Measurements from ENCODE around the gene SERINC5. TPM values are rescaled to one million over a fixed set of nuclear protein-coding genes. Genes with fewer than 3 reads are reported as not detected.

Gene SERINC5
- total RNA-seq, 4 donors from 2014 or later = 6.5 to 9.3 (median 8.8) TPM

- Histone ChIP-seq H3K4me3 (no peak overlapping the region), H3K27me3 (no peaks in the 10 kb centered on the region), H3K4me1 (peaks cover 0 to 14% (median 2%) of the 10 kb centered on the region in 3 donors), H3K9me3 (no peaks in the 10 kb centered on the region), H3K27ac (no peak overlapping the region), H3K36me3 (no peaks in the 10 kb centered on the region)
- ATAC-seq = no peak
- no peak for TF ChIP-seq POLR2A (IDR thresholded peaks at IDR 0.05)
- no peak for TF ChIP-seq CTCF (IDR thresholded peaks at IDR 0.05)
- no peak for TF ChIP-seq EP300 (IDR thresholded peaks at IDR 0.05)
- no peak for TF ChIP-seq POLR2AphosphoS5 (IDR thresholded peaks at IDR 0.05)
- WGBS, 2 donors (ENCODE audit: low coverage in 1 of 2) = 74 to 77% methylated on average over 5 to 7 of the region's 7 CpGs
These were observed 72.9 kb downstream of the SERINC5 start for GRCh38 chr5:80182809-80183580.

GRCh38 chr5:80181618-80182211, 74.1 kb downstream of the SERINC5 start:
- Histone ChIP-seq H3K4me3 (no peak overlapping the region), H3K4me1 (peaks cover 0 to 7% (median 0%) of the 10 kb centered on the region in 3 donors), H3K27ac (no peak overlapping the region), H3K36me3 (peaks cover 0 to 11% of the 10 kb centered on the region in 2 donors), H3K9me3 (no peaks in the 10 kb centered on the region), H3K27me3 (no peaks in the 10 kb centered on the region)
- WGBS, 2 donors (ENCODE audit: low coverage in 1 of 2) = 77 to 82% methylated on average over 3 to 5 of the region's 5 CpGs
- no peak for ATAC-seq
- no peak for TF ChIP-seq POLR2A (IDR thresholded peaks at IDR 0.05)
- no peak for TF ChIP-seq EP300 (IDR thresholded peaks at IDR 0.05)
- TF ChIP-seq CTCF (IDR thresholded peaks at IDR 0.05) = no peak
- TF ChIP-seq POLR2AphosphoS5 (IDR thresholded peaks at IDR 0.05) = no peak

GRCh38 chr5:80177236-80177635, 78.6 kb downstream of the SERINC5 start:
- Histone ChIP-seq H3K36me3 (peaks cover 0 to 37% of the 10 kb centered on the region in 2 donors), H3K4me3 (no peak overlapping the region), H3K4me1 (no peaks in the 10 kb centered on the region), H3K9me3 (no peaks in the 10 kb centered on the region), H3K27me3 (no peaks in the 10 kb centered on the region), H3K27ac (no peak overlapping the region)
- no peak for ATAC-seq
- TF ChIP-seq POLR2AphosphoS5 (IDR thresholded peaks at IDR 0.05) = no peak
- no peak for TF ChIP-seq EP300 (IDR thresholded peaks at IDR 0.05)
- TF ChIP-seq POLR2A (IDR thresholded peaks at IDR 0.05) = no peak
- TF ChIP-seq CTCF (IDR thresholded peaks at IDR 0.05) = no peak
- WGBS, 2 donors (ENCODE audit: low coverage in 1 of 2) = 84 to 92% methylated on average over 2 to 3 of the region's 3 CpGs

GRCh38 chr5:80175337-80175736, 80.5 kb downstream of the SERINC5 start:
- Histone ChIP-seq H3K36me3 (peaks cover 0 to 50% of the 10 kb centered on the region in 2 donors), H3K4me1 (no peaks in the 10 kb centered on the region), H3K27me3 (no peaks in the 10 kb centered on the region), H3K9me3 (no peaks in the 10 kb centered on the region), H3K27ac (no peak overlapping the region), H3K4me3 (no peak overlapping the region)
- TF ChIP-seq POLR2A (IDR thresholded peaks at IDR 0.05) (no peak), CTCF (IDR thresholded peaks at IDR 0.05) (no peak), POLR2AphosphoS5 (IDR thresholded peaks at IDR 0.05) (no peak), EP300 (IDR thresholded peaks at IDR 0.05) (no peak)
- ATAC-seq = no peak
- WGBS, 2 donors (ENCODE audit: low coverage in 1 of 2) = 96% methylated on average over 3 to 5 of the region's 5 CpGs

GRCh38 chr5:80174790-80175189, 81.1 kb downstream of the SERINC5 start:
- Histone ChIP-seq H3K4me3 (no peak overlapping the region), H3K27ac (no peak overlapping the region), H3K9me3 (no peaks in the 10 kb centered on the region), H3K27me3 (no peaks in the 10 kb centered on the region), H3K4me1 (no peaks in the 10 kb centered on the region), H3K36me3 (peaks cover 0 to 56% of the 10 kb centered on the region in 2 donors)
- ATAC-seq = no peak
- TF ChIP-seq POLR2AphosphoS5 (IDR thresholded peaks at IDR 0.05) (no peak), EP300 (IDR thresholded peaks at IDR 0.05) (no peak), CTCF (IDR thresholded peaks at IDR 0.05) (no peak), POLR2A (IDR thresholded peaks at IDR 0.05) (no peak)
- 72 to 92% methylated on average over 5 of the region's 5 CpGs for WGBS, 2 donors (ENCODE audit: low coverage in 1 of 2)

Measured in gastroesophageal sphincter (tissue), 4 donors.